B cell (primary cell): ENCODE results near the gene PHF21A.

Experiments
- EZH2 ChIP-seq: IDR thresholded peaks from 2 replicates; pipeline ENCODE4 v1.6.1; 2012; ENCODE audit warnings: borderline replicate concordance, low read depth, mild to moderate bottlenecking, moderate library complexity, low read length; ENCODE audit not compliant: insufficient read depth, poor library complexity, severe bottlenecking
- TF ChIP-seq, protein P1 (sequence below): fragments of 200-600 bp; IDR thresholded peaks from one replicate; pipeline ENCODE4 v1.8.0; 2022; ENCODE audit warnings: antibody characterized with exemption, mild to moderate bottlenecking

DNA sequence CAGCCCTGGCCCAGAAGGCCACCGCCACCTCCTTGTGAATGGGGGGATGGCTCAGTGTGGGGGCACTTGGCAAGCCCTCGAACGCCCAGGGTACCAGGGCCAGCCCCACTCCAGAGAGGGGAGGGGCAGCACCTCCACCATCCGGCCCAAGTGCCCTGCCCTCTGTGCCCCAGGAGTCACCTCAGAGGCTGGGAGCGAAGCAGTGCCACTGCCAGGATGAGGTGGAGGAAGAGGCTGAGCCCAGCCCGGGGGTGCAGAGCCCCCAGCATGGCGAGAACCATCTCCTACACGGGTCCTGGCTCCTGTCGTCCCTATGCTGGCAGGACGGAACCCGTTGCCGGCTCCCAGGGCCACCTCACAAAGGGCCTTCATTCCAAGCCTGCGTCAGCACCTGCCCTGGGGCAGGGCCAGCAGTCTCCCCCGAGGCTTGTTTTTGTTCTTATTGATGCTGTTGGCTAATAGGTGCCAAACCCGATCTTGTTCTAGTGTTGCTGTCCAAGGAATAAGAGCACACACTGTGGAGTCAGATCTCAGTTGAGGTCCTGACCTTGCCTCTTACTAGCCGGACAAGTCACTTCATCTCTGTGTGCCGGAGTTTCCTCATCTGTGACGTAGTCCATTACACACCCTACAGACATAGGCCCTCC is 214.2 kb downstream of the PHF21A start, which contains the start of gene FREY1:
- TF ChIP-seq, protein P1, sequence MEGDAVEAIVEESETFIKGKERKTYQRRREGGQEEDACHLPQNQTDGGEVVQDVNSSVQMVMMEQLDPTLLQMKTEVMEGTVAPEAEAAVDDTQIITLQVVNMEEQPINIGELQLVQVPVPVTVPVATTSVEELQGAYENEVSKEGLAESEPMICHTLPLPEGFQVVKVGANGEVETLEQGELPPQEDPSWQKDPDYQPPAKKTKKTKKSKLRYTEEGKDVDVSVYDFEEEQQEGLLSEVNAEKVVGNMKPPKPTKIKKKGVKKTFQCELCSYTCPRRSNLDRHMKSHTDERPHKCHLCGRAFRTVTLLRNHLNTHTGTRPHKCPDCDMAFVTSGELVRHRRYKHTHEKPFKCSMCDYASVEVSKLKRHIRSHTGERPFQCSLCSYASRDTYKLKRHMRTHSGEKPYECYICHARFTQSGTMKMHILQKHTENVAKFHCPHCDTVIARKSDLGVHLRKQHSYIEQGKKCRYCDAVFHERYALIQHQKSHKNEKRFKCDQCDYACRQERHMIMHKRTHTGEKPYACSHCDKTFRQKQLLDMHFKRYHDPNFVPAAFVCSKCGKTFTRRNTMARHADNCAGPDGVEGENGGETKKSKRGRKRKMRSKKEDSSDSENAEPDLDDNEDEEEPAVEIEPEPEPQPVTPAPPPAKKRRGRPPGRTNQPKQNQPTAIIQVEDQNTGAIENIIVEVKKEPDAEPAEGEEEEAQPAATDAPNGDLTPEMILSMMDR, result no peak
- no peak for TF ChIP-seq EZH2
